ENCODE results near the gene PIGQ.

PIGQ gene

DNA sequence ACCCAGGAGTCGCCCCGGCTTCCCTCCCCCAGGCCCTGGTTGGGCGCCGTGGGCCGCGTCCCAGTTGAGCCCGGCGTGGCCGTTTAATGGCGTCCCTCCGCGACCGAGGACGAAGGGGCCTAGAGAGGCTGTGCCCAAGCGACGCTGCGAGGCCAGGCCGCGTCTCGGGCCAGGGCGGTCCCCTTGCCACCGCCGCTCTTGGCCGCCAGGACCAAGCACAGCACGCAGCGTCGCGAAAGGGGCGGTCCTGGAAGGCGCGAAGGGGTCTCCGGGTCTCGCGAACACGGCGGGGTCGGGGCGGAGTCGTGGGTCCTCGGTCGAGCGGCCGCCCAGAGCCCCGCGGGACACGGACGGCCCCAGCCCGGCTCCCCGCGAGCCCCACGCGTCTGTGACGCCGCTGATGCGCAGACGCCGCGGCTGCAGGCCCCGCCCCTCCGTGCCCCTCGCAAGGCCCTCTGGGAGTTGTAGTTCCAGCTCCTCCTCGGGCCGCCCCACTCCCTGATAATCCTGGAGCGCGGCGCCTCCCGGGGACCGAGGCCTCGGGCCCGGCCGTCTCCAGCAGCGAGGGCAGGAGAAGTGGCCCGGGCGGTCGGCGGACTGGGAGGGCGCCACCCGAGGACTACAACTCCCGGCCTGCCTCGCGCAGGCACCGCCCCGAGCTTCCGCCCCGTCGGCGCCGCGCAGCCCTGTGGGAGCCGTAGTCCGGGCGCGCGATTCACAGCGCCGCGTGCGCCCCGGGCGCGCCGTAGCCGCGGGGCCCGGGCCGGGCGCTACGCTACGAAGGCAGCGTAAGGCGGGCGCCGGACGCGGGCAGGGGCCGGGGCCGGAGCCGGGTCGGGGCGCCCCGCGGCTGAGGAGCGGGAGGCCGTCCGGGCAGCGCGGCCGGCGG lies 42.5 kb upstream of the PIGQ start, which contains the start of gene CAPN15:
Gene CAPN15 (plus strand): TSS at position 698 of the 889 bp plus-strand sequence. CDS start 19,127 bp downstream, outside the sequence.
- Histone ChIP-seq H3K36me3 (ENCODE audit: control insufficient read depth, insufficient read depth, low read length, severe bottlenecking) (no peaks in the 10 kb centered on the region), H3K27me3 (replicated peaks; ENCODE audit: control insufficient read depth, insufficient read depth, low read length) (no peaks in the 10 kb centered on the region)
- DNase-seq (ENCODE audit: low read depth) = peak; percentile 95

DNA sequence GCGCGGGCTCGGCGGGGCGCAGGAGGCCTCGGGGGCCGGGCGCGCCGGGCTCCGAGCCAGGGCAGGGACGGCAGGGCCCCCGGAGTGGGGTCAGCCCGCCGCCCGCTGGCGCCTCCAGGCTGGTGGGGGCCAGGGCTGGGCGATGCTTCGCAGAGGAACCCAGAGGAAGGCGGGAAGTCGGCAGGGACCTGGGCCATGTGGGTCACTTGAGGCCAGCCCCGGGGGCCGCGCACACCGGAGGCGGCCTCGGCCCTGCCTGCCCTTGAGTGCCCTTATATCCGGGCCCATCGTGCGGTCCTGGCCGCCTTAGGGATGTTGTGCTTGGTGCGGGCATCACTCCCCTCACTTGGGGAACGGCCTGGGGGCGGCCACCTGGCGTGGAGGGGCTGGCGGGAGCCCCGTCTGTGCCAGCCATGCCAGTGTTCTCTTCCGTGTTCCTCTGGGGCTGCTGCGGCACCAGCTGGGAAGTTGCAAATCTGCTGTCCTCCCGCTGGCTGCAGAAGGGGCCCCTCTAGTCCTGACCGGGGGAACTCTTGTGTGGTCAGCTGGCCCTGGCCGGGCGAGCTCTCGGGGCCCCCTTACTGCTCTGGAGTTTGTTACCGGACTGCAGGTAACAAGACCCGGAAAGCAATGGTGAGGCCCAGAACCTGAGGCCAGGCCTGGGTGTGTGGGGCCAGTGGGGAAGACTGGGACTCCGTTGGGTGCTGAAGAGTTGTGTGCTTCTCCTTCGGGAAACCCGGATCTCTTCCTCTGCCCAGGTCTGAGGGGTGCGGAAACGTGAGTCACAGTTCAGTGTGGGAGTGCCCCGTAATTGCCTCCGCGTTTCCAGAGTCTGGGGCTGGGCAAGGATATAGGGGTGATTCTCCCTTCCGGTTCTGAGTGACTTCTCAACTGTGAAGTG lies 41.4 kb upstream of the PIGQ start:
- DNase-seq (ENCODE audit: low read depth) = peak; percentile 73
- H3K4me1 ChIP-seq (ENCODE audit: control insufficient read depth, insufficient read depth, low read length) = peaks cover 41% of the 10 kb centered on the region
- peak overlapping the region; percentile 94 for H3K4me3 ChIP-seq (ENCODE audit: low read length)
- peak overlapping the region; percentile 98 for H3K9ac ChIP-seq (ENCODE audit: low read length)
- no peaks in the 10 kb centered on the region for H3K36me3 ChIP-seq (ENCODE audit: control insufficient read depth, insufficient read depth, low read length, severe bottlenecking)
- H3K27me3 ChIP-seq (replicated peaks; ENCODE audit: control insufficient read depth, insufficient read depth, low read length) = no peaks in the 10 kb centered on the region
- no peaks in the 10 kb centered on the region for H3K9me3 ChIP-seq (ENCODE audit: control insufficient read depth, low read length)

More for the DNA sequence above, 42.5 kb upstream of the PIGQ start, which contains the start of gene CAPN15:
- no peaks in the 10 kb centered on the region for H3K9me3 ChIP-seq (ENCODE audit: control insufficient read depth, low read length)
- peak within 1 kb of the TSS; percentile 94 for H3K4me3 ChIP-seq (ENCODE audit: low read length)
- H3K4me1 ChIP-seq (ENCODE audit: control insufficient read depth, insufficient read depth, low read length) = peaks cover 41% of the 10 kb centered on the region
- peak within 1 kb of the TSS; percentile 98 for H3K9ac ChIP-seq (ENCODE audit: low read length)

DNA sequence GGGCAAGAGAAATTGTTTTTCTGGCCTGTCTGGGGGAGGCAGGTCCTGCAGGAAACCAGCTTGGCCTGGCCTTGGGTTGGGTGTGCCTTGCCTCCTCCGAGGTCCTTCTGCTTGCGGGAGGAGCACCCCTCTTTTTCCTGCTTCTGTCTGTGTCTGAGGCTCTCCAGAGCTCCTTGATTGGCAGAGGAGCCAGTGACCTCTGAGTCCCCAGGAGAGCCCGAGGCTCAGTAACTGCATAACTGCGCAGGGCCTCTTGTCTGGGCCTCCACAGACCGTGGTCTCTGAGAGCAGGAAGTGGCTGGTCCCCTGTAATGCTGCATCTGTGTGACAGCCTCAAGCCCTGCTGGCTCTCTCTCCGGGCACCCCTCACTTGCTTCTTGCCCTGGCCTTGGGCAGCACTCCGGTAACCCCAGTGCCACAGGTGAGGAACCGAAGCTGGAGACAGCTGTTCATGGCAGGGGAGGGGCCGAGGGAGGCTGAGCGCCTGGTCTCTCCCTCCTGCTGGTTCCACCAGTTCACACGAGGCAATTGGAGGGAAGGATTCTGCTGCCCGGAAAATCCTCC lies 40.7 kb upstream of the PIGQ start:
- peak overlapping the region; percentile 98 for H3K9ac ChIP-seq (ENCODE audit: low read length)
- H3K27me3 ChIP-seq (replicated peaks; ENCODE audit: control insufficient read depth, insufficient read depth, low read length) = no peaks in the 10 kb centered on the region
- no peaks in the 10 kb centered on the region for H3K36me3 ChIP-seq (ENCODE audit: control insufficient read depth, insufficient read depth, low read length, severe bottlenecking)
- H3K4me1 ChIP-seq (ENCODE audit: control insufficient read depth, insufficient read depth, low read length) = peaks cover 41% of the 10 kb centered on the region
- H3K4me3 ChIP-seq (ENCODE audit: low read length) = peak overlapping the region; percentile 94
- no peak for DNase-seq (ENCODE audit: low read depth)
- no peaks in the 10 kb centered on the region for H3K9me3 ChIP-seq (ENCODE audit: control insufficient read depth, low read length)

DNA sequence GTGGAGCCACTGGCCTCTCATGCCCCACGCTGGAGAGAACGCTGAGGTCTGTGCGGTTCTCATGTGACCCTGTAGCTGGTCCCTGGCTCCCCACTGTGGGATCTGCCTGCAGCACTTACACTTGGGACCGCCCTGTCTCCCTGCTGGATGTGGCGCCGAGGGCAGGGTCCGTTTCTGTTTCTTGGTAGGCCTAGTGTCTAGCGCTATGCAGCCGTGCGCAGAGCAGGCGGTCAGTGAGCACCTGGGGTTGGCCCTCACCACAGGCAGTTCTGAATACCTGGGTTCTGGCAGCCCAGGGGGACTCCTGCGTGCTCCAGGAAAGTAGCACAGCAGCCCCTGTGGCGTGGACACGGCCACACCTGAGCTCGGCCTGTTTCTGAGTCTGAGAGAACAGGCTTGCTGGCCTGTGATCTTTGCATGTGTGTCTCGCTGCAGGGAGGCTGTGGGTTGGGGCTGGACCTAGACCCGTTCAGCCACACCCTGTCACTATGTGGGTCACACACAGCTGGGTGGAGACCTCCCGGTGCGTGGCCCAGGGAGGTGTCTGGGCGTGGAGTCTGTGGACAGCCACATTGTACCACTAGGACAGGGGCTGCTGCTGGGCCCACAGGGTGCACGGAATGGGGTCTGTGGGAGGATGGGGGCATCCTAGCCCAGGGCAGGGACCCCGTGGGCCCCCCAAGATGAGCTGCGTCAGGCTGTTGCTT lies 39.5 kb upstream of the PIGQ start:
- Histone ChIP-seq H3K4me3 (ENCODE audit: low read length) (peak overlapping the region; percentile 94), H3K9ac (ENCODE audit: low read length) (peak overlapping the region; percentile 98), H3K27me3 (replicated peaks; ENCODE audit: control insufficient read depth, insufficient read depth, low read length) (no peaks in the 10 kb centered on the region), H3K4me1 (ENCODE audit: control insufficient read depth, insufficient read depth, low read length) (peaks cover 42% of the 10 kb centered on the region), H3K9me3 (ENCODE audit: control insufficient read depth, low read length) (no peaks in the 10 kb centered on the region), H3K36me3 (ENCODE audit: control insufficient read depth, insufficient read depth, low read length, severe bottlenecking) (no peaks in the 10 kb centered on the region)
- DNase-seq (ENCODE audit: low read depth) = no peak

DNA sequence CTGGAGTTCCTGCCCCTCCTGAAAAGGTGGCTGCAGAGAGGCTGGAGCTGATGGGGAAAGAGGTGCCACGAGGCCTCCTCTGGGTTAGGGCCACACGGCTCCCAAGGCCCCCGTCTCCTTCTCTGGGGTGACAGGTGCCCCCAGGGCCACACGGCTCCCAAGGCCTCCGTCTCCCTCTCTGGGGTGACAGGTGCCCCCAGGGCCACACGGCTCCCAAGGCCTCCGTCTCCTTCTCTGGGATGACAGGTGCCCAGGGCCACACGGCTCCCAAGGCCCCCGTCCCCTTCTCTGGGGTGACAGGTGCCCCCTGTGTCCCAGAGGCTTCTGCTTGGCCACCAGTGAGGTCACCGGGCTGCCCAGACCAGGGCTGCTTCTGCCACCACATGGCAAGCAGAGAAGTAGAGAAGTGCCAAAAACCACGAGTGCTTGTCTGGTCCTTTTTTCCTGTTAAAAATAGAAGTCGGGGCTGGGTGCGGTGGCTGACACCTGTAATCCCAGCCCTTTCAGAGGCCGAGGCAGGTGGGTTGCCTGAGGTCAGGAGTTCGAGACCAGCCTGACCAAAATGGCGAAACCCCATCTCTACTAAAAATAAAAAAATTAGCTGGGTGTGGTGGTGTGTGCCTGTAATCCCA lies 38.2 kb upstream of the PIGQ start:
- no peak for DNase-seq (ENCODE audit: low read depth)
- Histone ChIP-seq H3K4me3 (ENCODE audit: low read length) (no peak overlapping the region), H3K4me1 (ENCODE audit: control insufficient read depth, insufficient read depth, low read length) (peaks cover 33% of the 10 kb centered on the region), H3K9ac (ENCODE audit: low read length) (no peak overlapping the region), H3K27me3 (replicated peaks; ENCODE audit: control insufficient read depth, insufficient read depth, low read length) (no peaks in the 10 kb centered on the region), H3K9me3 (ENCODE audit: control insufficient read depth, low read length) (no peaks in the 10 kb centered on the region), H3K36me3 (ENCODE audit: control insufficient read depth, insufficient read depth, low read length, severe bottlenecking) (no peaks in the 10 kb centered on the region)

DNA sequence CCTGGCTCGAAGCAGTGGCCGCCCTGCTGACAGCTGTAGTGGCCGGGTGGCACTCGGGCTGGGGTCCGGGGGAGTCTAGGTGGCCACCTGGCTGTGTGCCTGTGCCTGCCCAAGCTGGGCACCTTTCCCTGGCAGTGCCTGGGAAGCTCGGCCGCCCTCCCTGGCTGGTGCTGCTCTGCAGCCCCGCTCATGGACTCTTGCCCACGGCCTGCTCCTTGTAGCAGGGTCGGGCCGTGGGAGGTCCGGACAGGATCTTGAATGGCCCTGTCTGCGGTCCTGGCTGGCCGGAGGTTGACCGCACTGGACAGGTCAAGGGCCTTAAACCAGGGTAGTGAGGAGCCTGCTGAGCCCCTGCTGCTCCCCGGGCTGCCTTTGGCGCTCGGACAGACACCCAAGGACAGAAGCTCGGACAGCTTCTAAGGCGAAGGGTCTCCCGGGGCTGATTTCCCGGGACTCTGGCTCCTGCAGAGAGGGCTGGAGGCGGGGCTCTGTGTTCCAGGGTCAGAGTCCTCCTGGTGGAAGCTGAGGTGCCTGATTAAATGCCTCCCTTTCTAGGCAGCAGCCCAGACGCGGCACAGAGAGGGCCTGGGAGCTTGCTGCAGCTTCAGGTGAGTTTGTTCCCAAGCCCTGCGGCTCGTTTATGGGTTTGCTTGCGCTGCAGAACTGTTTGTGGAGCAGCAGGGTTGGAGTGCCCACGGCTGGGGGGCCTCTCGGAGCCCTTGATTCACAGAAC lies 36.2 kb upstream of the PIGQ start:
- Histone ChIP-seq H3K4me1 (ENCODE audit: control insufficient read depth, insufficient read depth, low read length) (peaks cover 32% of the 10 kb centered on the region), H3K27me3 (replicated peaks; ENCODE audit: control insufficient read depth, insufficient read depth, low read length) (no peaks in the 10 kb centered on the region), H3K9ac (ENCODE audit: low read length) (no peak overlapping the region), H3K9me3 (ENCODE audit: control insufficient read depth, low read length) (no peaks in the 10 kb centered on the region), H3K4me3 (ENCODE audit: low read length) (no peak overlapping the region), H3K36me3 (ENCODE audit: control insufficient read depth, insufficient read depth, low read length, severe bottlenecking) (peaks cover 5% of the 10 kb centered on the region)
- no peak for DNase-seq (ENCODE audit: low read depth)

DNA sequence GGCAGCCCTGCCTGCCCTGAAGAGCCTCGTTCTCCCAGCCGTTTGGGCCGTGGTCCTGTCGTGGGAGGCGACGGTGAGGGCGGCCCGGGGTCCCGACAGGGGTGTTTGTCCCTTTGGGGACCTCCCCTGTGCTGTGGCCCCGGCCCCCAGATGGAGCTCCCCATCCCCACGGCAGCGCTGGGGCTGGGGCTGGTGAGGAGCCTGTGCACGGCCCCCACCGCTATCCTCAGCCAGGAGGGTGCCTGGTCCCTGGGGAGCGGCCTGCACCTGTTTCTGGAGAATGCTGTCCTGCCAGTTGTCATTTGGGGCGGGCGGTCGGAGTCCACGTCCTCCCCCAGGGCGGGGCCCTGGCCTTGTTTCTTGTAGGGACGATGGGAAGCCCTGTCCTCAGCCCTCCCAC lies 35.6 kb upstream of the PIGQ start:
- no peaks in the 10 kb centered on the region for H3K27me3 ChIP-seq (replicated peaks; ENCODE audit: control insufficient read depth, insufficient read depth, low read length)
- no peak overlapping the region for H3K9ac ChIP-seq (ENCODE audit: low read length)
- H3K4me1 ChIP-seq (ENCODE audit: control insufficient read depth, insufficient read depth, low read length) = peaks cover 29% of the 10 kb centered on the region
- H3K4me3 ChIP-seq (ENCODE audit: low read length) = no peak overlapping the region
- peaks cover 5% of the 10 kb centered on the region for H3K36me3 ChIP-seq (ENCODE audit: control insufficient read depth, insufficient read depth, low read length, severe bottlenecking)
- H3K9me3 ChIP-seq (ENCODE audit: control insufficient read depth, low read length) = no peaks in the 10 kb centered on the region
- DNase-seq (ENCODE audit: low read depth) = no peak

DNA sequence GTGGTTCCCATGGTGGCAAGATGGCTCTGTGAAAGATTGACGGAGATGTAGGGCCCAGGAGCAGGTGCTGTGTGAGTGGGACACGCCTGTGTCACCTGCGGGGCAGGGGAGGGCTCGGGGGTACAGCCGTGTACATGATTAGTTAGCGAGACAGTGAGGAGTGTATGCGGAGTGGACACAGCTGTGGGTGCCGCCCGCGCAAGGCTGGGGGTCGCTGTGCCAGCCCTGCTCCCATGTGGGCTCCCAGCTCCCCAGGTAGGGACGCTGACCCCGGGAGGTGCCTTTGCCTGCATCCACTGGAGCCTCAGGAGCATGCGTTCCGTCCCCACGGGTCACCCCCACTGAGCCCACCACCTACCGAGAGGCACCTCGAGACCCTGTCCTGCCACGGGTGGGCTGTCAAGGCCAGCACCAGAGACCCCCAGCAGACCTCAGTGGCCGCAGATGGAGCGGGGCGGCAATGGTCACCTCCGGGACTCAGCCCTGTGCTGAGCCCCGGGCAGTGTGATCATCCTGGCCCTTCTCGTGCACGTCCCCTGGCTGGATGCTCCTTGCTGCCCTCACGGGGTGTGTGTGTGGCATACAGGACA lies 34.8 kb upstream of the PIGQ start:
- no peaks in the 10 kb centered on the region for H3K9me3 ChIP-seq (ENCODE audit: control insufficient read depth, low read length)
- peak overlapping the region; percentile 63 for H3K9ac ChIP-seq (ENCODE audit: low read length)
- peaks cover 5% of the 10 kb centered on the region for H3K36me3 ChIP-seq (ENCODE audit: control insufficient read depth, insufficient read depth, low read length, severe bottlenecking)
- H3K4me1 ChIP-seq (ENCODE audit: control insufficient read depth, insufficient read depth, low read length) = peaks cover 21% of the 10 kb centered on the region
- H3K27me3 ChIP-seq (replicated peaks; ENCODE audit: control insufficient read depth, insufficient read depth, low read length) = no peaks in the 10 kb centered on the region
- DNase-seq (ENCODE audit: low read depth) = no peak
- H3K4me3 ChIP-seq (ENCODE audit: low read length) = peak overlapping the region; percentile 27

DNA sequence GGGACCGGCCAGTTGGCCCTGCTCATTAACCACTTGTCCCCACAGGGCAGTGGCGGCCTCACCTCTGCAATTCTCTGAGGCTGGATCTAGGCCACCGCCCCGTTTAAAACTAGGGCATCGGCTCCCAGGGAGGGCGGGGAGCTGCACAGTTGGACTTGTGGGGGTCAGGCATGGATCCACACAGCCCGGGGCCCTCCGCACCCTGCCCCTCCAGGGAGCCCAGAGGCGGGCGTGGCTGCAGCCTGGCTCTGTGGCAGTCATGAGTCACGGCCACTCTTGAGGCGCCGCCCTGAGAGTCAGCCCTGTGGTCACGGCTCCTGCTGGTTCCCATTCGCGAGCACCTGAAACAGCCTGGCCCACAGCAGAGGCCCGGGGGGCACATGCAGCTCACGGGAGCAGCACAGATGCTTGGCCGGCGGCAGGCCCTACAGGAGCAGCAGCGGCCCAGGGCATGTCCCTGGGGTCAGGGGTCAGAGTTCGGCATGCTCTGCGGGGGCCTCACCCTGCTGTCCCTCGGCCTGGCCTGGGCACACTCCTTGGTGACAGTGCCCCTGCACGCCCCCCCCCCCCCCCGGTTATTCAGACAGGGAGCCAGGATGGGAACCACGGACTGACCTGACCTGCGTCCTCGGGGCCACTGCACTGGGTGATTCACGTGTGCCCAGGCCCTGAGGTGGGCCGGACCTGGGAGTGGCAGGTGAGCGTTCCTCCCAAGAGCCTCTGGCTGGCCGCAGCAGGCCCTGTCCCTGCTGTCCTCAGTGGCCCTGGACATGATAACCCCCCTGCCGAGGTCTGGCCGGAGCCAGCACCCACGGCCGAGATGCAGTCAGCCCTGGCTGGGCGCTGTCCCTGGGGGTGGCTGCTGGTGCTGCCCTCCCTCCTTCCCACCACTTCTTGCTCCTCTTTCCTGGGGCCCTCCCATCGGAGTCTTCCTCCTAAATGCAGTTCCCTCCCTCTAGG lies 34.0 kb upstream of the PIGQ start:
- peak; percentile 68 for DNase-seq (ENCODE audit: low read depth)
- H3K36me3 ChIP-seq (ENCODE audit: control insufficient read depth, insufficient read depth, low read length, severe bottlenecking) = peaks cover 5% of the 10 kb centered on the region
- H3K4me1 ChIP-seq (ENCODE audit: control insufficient read depth, insufficient read depth, low read length) = peaks cover 14% of the 10 kb centered on the region
- no peaks in the 10 kb centered on the region for H3K9me3 ChIP-seq (ENCODE audit: control insufficient read depth, low read length)
- peak overlapping the region; percentile 27 for H3K4me3 ChIP-seq (ENCODE audit: low read length)
- peak overlapping the region; percentile 63 for H3K9ac ChIP-seq (ENCODE audit: low read length)
- H3K27me3 ChIP-seq (replicated peaks; ENCODE audit: control insufficient read depth, insufficient read depth, low read length) = no peaks in the 10 kb centered on the region
